ENCODE data around the gene GRM2.
A peak's percentile ranks its signal among the peaks of the same experiment; 100 is the strongest.

GRM2 gene

GRCh38 chr3:51706021-51706485 lies 815 bp upstream of the GRM2 start:
- no peak for DNase-seq

- DNase-seq: peak; percentile 27
Measured at GRCh38 chr3:51708216-51708845, 1.5 kb downstream of the GRM2 start.

- DNase-seq: peak; percentile 47
Measured at GRCh38 chr3:51709004-51709420, 2.1 kb downstream of the GRM2 start.

- peak; percentile 43 for DNase-seq
Measured at GRCh38 chr3:51709675-51710074, 2.8 kb downstream of the GRM2 start.

- peak; percentile 61 for DNase-seq
Measured at GRCh38 chr3:51710631-51711351, 3.9 kb downstream of the GRM2 start.

GRCh38 chr3:51711352-51712037 lies 4.6 kb downstream of the GRM2 start:
- DNase-seq: peak; percentile 54

- DNase-seq: no peak
Measured at GRCh38 chr3:51712038-51712420, 5.2 kb downstream of the GRM2 start.

GRCh38 chr3:51712511-51712931 lies 5.7 kb downstream of the GRM2 start:
- DNase-seq: peak; percentile 52

- no peak for DNase-seq
Measured at GRCh38 chr3:51712963-51713362, 6.1 kb downstream of the GRM2 start.

- DNase-seq: no peak
Measured at GRCh38 chr3:51715231-51715976, 8.5 kb downstream of the GRM2 start.

- no peak for DNase-seq
Measured at GRCh38 chr3:51715977-51716294, 9.1 kb downstream of the GRM2 start.

GRCh38 chr3:51716805-51717204 lies 9.9 kb downstream of the GRM2 start:
- no peak for DNase-seq

GRCh38 chr3:51717446-51717845 lies 10.6 kb downstream of the GRM2 start:
- DNase-seq: no peak

- no peak for DNase-seq
Measured at GRCh38 chr3:51717947-51718346, 11.1 kb downstream of the GRM2 start.

- peak; percentile 74 for DNase-seq
Measured at GRCh38 chr3:51718547-51719409, 11.9 kb downstream of the GRM2 start.

GRCh38 chr3:51719410-51720025 lies 12.7 kb downstream of the GRM2 start:
- no peak for DNase-seq

GRCh38 chr3:51720292-51721061 lies 13.6 kb downstream of the GRM2 start:
- DNase-seq: no peak

GRCh38 chr3:51721062-51721745 lies 14.3 kb downstream of the GRM2 start:
- no peak for DNase-seq

- no peak for DNase-seq
Measured at GRCh38 chr3:51722362-51722761, 15.5 kb downstream of the GRM2 start.

GRCh38 chr3:51727500-51727899 lies 20.6 kb downstream of the GRM2 start:
- DNase-seq: no peak

Data from activated effector memory CD4-positive, alpha-beta T cell treated with anti-CD3 and anti-CD28 coated beads, Interleukin-2, amount 50 U/mL, for 16 hours (primary cell).